Measurements from ENCODE around the gene SLC9A6. TPM values are rescaled to one million over a fixed set of nuclear protein-coding genes. Genes with fewer than 3 reads are reported as not detected.

The SLC9A6 gene
- total RNA-seq (12.0 and 13.2 TPM in 2 replicates), polyA plus RNA-seq (11.8 and 12.3 TPM in 2 replicates)

- DNase-seq (ENCODE audit: low read depth in 1 of 2, low spot score in 1 of 2), result peak; percentile 57 to 82
- peak within 1 kb of the TSS; percentile 60 for H3K27ac ChIP-seq
- no peaks in the 10 kb centered on the region for H3K4me1 ChIP-seq (ENCODE audit: low read depth)
- TF ChIP-seq, protein P1, sequence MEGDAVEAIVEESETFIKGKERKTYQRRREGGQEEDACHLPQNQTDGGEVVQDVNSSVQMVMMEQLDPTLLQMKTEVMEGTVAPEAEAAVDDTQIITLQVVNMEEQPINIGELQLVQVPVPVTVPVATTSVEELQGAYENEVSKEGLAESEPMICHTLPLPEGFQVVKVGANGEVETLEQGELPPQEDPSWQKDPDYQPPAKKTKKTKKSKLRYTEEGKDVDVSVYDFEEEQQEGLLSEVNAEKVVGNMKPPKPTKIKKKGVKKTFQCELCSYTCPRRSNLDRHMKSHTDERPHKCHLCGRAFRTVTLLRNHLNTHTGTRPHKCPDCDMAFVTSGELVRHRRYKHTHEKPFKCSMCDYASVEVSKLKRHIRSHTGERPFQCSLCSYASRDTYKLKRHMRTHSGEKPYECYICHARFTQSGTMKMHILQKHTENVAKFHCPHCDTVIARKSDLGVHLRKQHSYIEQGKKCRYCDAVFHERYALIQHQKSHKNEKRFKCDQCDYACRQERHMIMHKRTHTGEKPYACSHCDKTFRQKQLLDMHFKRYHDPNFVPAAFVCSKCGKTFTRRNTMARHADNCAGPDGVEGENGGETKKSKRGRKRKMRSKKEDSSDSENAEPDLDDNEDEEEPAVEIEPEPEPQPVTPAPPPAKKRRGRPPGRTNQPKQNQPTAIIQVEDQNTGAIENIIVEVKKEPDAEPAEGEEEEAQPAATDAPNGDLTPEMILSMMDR (IDR thresholded peaks at IDR 0.05; ENCODE audit: low read depth, low read length), result no peak
- H3K9me3 ChIP-seq (ENCODE audit: low read depth), result no peaks in the 10 kb centered on the region
- peak within 1 kb of the TSS; percentile 59 for H3K4me3 ChIP-seq
- no peaks in the 10 kb centered on the region for H3K27me3 ChIP-seq
- H3K36me3 ChIP-seq, result no peaks in the 10 kb centered on the region
Measured at GRCh38 chrX:135985157-135985972, at the start of gene SLC9A6. Gene SLC9A6, plus strand, starts transcription at chrX:135985435. Its CDS starts 224 bp downstream, at chrX:135985659.

DNA sequence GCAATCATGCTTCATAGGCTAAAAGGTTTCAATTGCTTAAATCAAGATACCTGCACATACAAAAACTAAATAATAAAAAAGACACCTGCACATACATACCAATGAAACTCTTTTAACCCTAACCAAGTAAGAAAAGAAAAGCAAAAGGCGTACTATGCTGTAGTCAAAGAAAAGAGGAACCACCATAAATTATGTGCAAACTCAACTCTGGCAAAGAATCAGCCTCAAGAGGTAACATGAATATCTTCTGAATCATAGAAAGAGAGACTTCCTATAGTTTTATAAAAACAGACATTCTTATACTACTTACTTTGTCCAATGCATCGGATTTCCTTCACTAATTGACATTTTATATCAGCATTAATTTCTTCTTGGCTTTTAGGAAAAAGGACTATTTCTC, 40.7 kb upstream of the SLC9A6 start:
- Histone ChIP-seq H3K4me1 (ENCODE audit: low read depth) (no peaks in the 10 kb centered on the region), H3K27ac (no peak overlapping the region), H3K27me3 (no peaks in the 10 kb centered on the region), H3K36me3 (no peaks in the 10 kb centered on the region), H3K9me3 (ENCODE audit: low read depth) (no peaks in the 10 kb centered on the region), H3K4me3 (no peak overlapping the region)
- DNase-seq (ENCODE audit: low read depth in 1 of 2, low spot score in 1 of 2), result no peak
- TF ChIP-seq, protein P1 (IDR thresholded peaks at IDR 0.05; ENCODE audit: low read depth, low read length), result no peak

DNA sequence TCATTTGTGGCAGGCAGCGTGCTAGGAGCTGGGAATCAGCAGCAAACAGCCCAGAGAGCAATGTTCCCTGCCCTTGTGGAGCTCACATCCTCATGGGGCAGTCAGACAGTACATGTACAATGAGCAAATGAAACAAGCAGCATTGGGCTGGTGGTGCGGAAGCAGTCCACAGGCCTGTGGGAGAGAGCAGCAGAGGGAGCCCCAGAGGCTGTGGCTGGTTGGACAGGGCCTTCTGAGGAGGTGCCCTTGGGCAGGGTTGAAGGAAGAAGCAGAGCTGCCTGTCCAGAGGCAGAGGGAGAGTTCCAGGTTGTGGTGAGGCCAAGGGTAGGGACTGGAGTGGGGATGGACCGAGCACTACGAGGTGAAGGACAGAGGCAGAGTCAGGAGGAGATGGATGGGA, 33.9 kb upstream of the SLC9A6 start:
- Histone ChIP-seq H3K9me3 (ENCODE audit: low read depth) (no peaks in the 10 kb centered on the region), H3K27ac (no peak overlapping the region), H3K4me3 (no peak overlapping the region), H3K4me1 (ENCODE audit: low read depth) (no peaks in the 10 kb centered on the region), H3K36me3 (no peaks in the 10 kb centered on the region), H3K27me3 (no peaks in the 10 kb centered on the region)
- no peak for DNase-seq (ENCODE audit: low read depth in 1 of 2, low spot score in 1 of 2)
- TF ChIP-seq, protein P1 (IDR thresholded peaks at IDR 0.05; ENCODE audit: low read depth, low read length), result no peak

DNA sequence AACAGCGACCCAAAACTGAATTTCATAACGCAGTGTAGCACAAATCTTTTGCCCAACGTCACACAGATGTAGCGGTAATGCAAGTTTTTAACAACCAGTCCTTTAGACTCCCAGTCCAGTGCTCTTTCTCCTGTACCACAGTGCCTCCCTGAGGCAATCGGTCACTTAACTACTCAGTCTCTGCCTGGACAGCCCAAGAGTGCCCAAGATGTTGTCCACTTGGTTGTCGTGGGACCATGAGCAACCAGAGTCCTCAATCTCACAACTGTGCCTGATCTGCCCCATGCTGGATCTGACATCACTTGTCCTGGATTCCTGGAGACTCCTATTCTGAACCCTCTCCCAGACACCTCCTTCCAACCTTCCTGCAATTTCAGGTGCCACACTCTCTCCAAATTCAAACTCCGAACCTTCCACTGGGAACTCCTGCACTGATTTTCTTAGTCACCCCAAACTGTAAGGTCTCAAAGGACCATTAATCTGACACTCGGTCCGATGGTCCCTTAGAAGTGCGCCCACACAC, 12.1 kb upstream of the SLC9A6 start:
- no peaks in the 10 kb centered on the region for H3K4me1 ChIP-seq (ENCODE audit: low read depth)
- DNase-seq (ENCODE audit: low read depth in 1 of 2, low spot score in 1 of 2), result peak; percentile 5 to 19
- H3K36me3 ChIP-seq, result no peaks in the 10 kb centered on the region
- TF ChIP-seq, protein P1 (IDR thresholded peaks at IDR 0.05; ENCODE audit: low read depth, low read length), result no peak
- no peaks in the 10 kb centered on the region for H3K9me3 ChIP-seq (ENCODE audit: low read depth)
- no peaks in the 10 kb centered on the region for H3K27me3 ChIP-seq
- peak overlapping the region; percentile 96 for H3K4me3 ChIP-seq
- peak overlapping the region; percentile 94 for H3K27ac ChIP-seq

DNA sequence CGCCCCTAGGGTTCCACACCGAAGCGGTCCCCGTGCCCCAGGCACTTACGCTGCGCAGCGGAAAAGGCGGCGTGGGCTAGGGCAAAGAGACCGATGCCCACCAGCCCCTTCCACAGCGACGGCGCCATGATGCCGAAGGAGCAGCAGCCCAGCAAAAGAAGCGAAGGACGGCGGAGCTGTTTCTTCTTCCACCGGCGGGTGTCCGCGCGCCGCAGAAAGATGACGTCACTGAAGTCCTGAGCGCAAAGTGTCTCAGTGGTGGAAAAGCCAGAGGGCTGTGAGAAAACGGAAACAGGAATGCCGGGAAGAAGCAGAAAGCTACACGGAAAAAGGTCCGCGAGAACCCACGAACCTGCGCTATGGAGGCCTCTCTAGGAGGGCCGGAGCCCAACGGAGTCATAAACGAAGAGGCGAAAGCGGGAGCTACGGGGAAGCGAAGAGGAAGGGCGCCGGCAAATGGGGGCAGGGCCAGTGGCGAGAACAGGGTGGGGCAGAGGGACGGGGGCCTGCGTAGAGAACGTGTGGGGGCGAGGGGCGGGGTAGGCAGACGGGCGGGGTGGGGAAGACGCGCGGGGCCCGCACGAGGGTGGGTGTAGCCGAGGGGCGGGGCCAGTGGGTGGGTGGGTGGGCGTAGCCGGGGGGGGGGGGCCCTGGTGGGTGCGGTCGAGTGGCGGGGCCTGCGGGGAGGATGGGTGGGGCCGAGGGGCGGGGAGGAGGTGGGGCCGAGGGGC, 11.5 kb upstream of the SLC9A6 start, which contains the start of gene MMGT1:
Gene MMGT1, minus strand, starts transcription at position 441 of the 731 bp plus-strand sequence. Its CDS starts 313 bp downstream, at position 128.
- Histone ChIP-seq H3K4me3 (peak within 1 kb of the TSS; percentile 96), H3K9me3 (ENCODE audit: low read depth) (no peaks in the 10 kb centered on the region), H3K36me3 (no peaks in the 10 kb centered on the region), H3K27me3 (no peaks in the 10 kb centered on the region), H3K27ac (peak within 1 kb of the TSS; percentile 94), H3K4me1 (ENCODE audit: low read depth) (no peaks in the 10 kb centered on the region)
- peak; percentile 81 to 88 for DNase-seq (ENCODE audit: low read depth in 1 of 2, low spot score in 1 of 2)
- TF ChIP-seq, protein P1 (IDR thresholded peaks at IDR 0.05; ENCODE audit: low read depth, low read length), result no peak

All from cardiac muscle cell (in vitro differentiated cells and primary cell).